H1 (cell line): ENCODE data around the gene B4GALT5. TPM values are rescaled to one million over a fixed set of nuclear protein-coding genes. Genes with fewer than 3 reads are reported as not detected.

ENCODE experiments used
- CTCF ChIA-PET: fragments of 300-600 bp; sonication (Branson Sonifier 250); formaldehyde crosslinking; loops from one replicate; lab custom pipeline; 2021; ENCODE audit not compliant: partially characterized antibody; lab: Charles Lee
- POLR2A ChIA-PET: fragments of 300-600 bp; sonication (Branson Sonifier 250); formaldehyde crosslinking; loops from one replicate; lab custom pipeline; 2021; ENCODE audit warnings: inconsistent platforms; ENCODE audit not compliant: partially characterized antibody; lab: Charles Lee
- DNase-seq, 2 experiments: peaks; one replicate each; pipeline versions ENCODE4 v3.0.0 to v3.0.0-alpha.2; 2010 to 2022; ENCODE audit warnings: low spot score in 2 of 2, low read depth in 1 of 2, mixed read lengths in 1 of 2
- FAIRE-seq: peaks from 2 replicates; lab custom pipeline; 2011; peaks lifted over from hg19 to GRCh38; lab: Jason Lieb, UNC
- H2AFZ ChIP-seq: 2 replicates; pipeline ENCODE4 v1.8.1; 2012; ENCODE audit warnings: low read length, inconsistent platforms
- H2AK5ac ChIP-seq: 2 replicates; pipeline ENCODE4 v1.6.1; 2013; ENCODE audit warnings: low read depth, low read length
- H2BK120ac ChIP-seq: replicated peaks from 2 replicates; pipeline ENCODE3; 2013; ENCODE audit warnings: low read depth, low read length, inconsistent platforms
- H2BK12ac ChIP-seq: 2 replicates; pipeline ENCODE4 v1.6.1; 2013; ENCODE audit warnings: low read depth, low read length
- H2BK15ac ChIP-seq: 2 replicates; pipeline ENCODE4 v1.6.1; 2013; ENCODE audit warnings: low read length
- H2BK20ac ChIP-seq: 2 replicates; pipeline ENCODE4 v1.6.1; 2013; ENCODE audit warnings: low read length
- H2BK5ac ChIP-seq: 2 replicates; pipeline ENCODE4 v1.6.1; 2013; ENCODE audit warnings: low read depth, low read length
- H3K14ac ChIP-seq: 2 replicates; pipeline ENCODE4 v1.6.1; 2013; ENCODE audit warnings: inconsistent platforms; ENCODE audit not compliant: insufficient read length
- H3K18ac ChIP-seq: 2 replicates; pipeline ENCODE4 v1.6.1; 2013; ENCODE audit warnings: low read length; ENCODE audit errors: extremely low read depth
- H3K23ac ChIP-seq: 2 replicates; pipeline ENCODE4 v1.6.1; 2013; ENCODE audit warnings: inconsistent platforms; ENCODE audit not compliant: insufficient read length
- H3K23me2 ChIP-seq: 2 replicates; pipeline ENCODE4 v1.6.1; 2013; ENCODE audit warnings: low read depth, low read length
- H3K27ac ChIP-seq: 2 replicates; pipeline ENCODE4 v1.6.1; 2011; ENCODE audit warnings: low read depth, low read length, inconsistent platforms
- H3K27me3 ChIP-seq, 4 experiments: replicated peaks in 1 of 4; 1 replicate in 1 of 4; 2 replicates in 3 of 4; pipeline versions ENCODE4 v1.6.1 to v1.8.1; 2011 to 2013; ENCODE audit warnings: low read length in 3 of 4, mild to moderate bottlenecking in 3 of 4, inconsistent platforms in 2 of 4, mixed read lengths in 2 of 4, moderate library complexity in 1 of 4; ENCODE audit not compliant: control insufficient read depth in 3 of 4, insufficient read depth in 3 of 4; ENCODE audit errors: extremely low read depth in 1 of 4
- H3K36me3 ChIP-seq, 4 experiments: 2 replicates each; pipeline versions ENCODE4 v1.6.1 to v1.8.1; 2011 to 2013; ENCODE audit warnings: mild to moderate bottlenecking in 4 of 4, low read length in 3 of 4, moderate library complexity in 2 of 4, control low read depth in 1 of 4, inconsistent platforms in 1 of 4; ENCODE audit not compliant: insufficient read depth in 4 of 4, control insufficient read depth in 2 of 4
- H3K4ac ChIP-seq: replicated peaks from 2 replicates; pipeline ENCODE3; 2013; ENCODE audit warnings: low read length, low read depth, mixed read lengths, inconsistent platforms; ENCODE audit not compliant: insufficient read length
- H3K4me1 ChIP-seq, 4 experiments: replicated peaks in 1 of 4; 1 replicate in 1 of 4; 2 replicates in 3 of 4; pipeline versions ENCODE4 v1.6.1 to v1.8.1; 2011 to 2013; ENCODE audit warnings: low read length in 3 of 4, inconsistent platforms in 2 of 4, mixed read lengths in 1 of 4; ENCODE audit not compliant: insufficient read depth in 4 of 4, control insufficient read depth in 3 of 4
- H3K4me2 ChIP-seq, 2 experiments: 2 replicates each; pipeline versions ENCODE4 v1.6.1 to v1.8.1; 2011 to 2013; ENCODE audit warnings: low read depth in 2 of 2, low read length in 2 of 2, control low read depth in 1 of 2, inconsistent platforms in 1 of 2, mild to moderate bottlenecking in 1 of 2; ENCODE audit not compliant: insufficient read depth in 1 of 2
- H3K4me3 ChIP-seq, 4 experiments: fragments of 200-600, 300-600 bp in 1 of 4; sonication (generic), shearing (Covaris generic), sonication (Bioruptor Twin) in 1 of 4; 2 replicates each; pipeline versions ENCODE4 v1.5.1 to v1.8.1; 2011 to 2016; ENCODE audit warnings: low read length in 4 of 4, low read depth in 3 of 4, control low read depth in 2 of 4, inconsistent platforms in 2 of 4, mild to moderate bottlenecking in 2 of 4, mixed read lengths in 1 of 4, moderate library complexity in 1 of 4; ENCODE audit not compliant: insufficient read depth in 2 of 4; ENCODE audit errors: extremely low read depth in 1 of 4
- H3K56ac ChIP-seq: replicated peaks from 2 replicates; pipeline ENCODE3; 2013; ENCODE audit warnings: low read depth, mild to moderate bottlenecking, mixed read lengths, low read length, inconsistent platforms; ENCODE audit not compliant: insufficient read length
- H3K79me1 ChIP-seq: 2 replicates; pipeline ENCODE4 v1.6.1; 2013; ENCODE audit warnings: low read depth, low read length, control low read depth
- H3K79me2 ChIP-seq, 2 experiments: 2 replicates each; pipeline versions ENCODE4 v1.6.1 to v1.8.1; 2012 to 2013; ENCODE audit warnings: low read length in 2 of 2, mild to moderate bottlenecking in 2 of 2, inconsistent platforms in 1 of 2; ENCODE audit not compliant: insufficient read depth in 2 of 2, control insufficient read depth in 1 of 2
- H3K9ac ChIP-seq, 4 experiments: replicated peaks in 1 of 4; 1 replicate in 1 of 4; 2 replicates in 3 of 4; pipeline versions ENCODE4 v1.6.1 to v1.8.1; 2011 to 2013; ENCODE audit warnings: low read depth in 3 of 4, low read length in 3 of 4, control low read depth in 2 of 4, mild to moderate bottlenecking in 2 of 4, moderate library complexity in 2 of 4, inconsistent platforms in 1 of 4; ENCODE audit errors: extremely low read depth in 1 of 4
- H3K9me3 ChIP-seq, 2 experiments: 2 replicates each; pipeline versions ENCODE4 v1.6.1 to v1.8.1; 2012 to 2013; ENCODE audit warnings: mild to moderate bottlenecking in 2 of 2, moderate library complexity in 2 of 2, control low read depth in 1 of 2, inconsistent platforms in 1 of 2, low read depth in 1 of 2, low read length in 1 of 2, mixed read lengths in 1 of 2; ENCODE audit not compliant: insufficient read depth in 2 of 2
- H4K20me1 ChIP-seq, 2 experiments: replicated peaks in 1 of 2; 2 replicates each; pipeline versions ENCODE3 to v1.8.1; 2011 to 2013; ENCODE audit warnings: inconsistent platforms in 2 of 2, low read length in 2 of 2, mild to moderate bottlenecking in 1 of 2; ENCODE audit not compliant: insufficient read depth in 2 of 2, control insufficient read depth in 1 of 2
- H4K5ac ChIP-seq: 2 replicates; pipeline ENCODE4 v1.6.1; 2013; ENCODE audit warnings: low read length, low read depth, mixed read lengths, inconsistent platforms; ENCODE audit not compliant: insufficient read length
- H4K8ac ChIP-seq: 2 replicates; pipeline ENCODE4 v1.8.0; 2013; ENCODE audit warnings: mild to moderate bottlenecking, moderate library complexity, low read length, inconsistent platforms; ENCODE audit not compliant: insufficient read depth; ENCODE audit errors: extremely low read depth
- H4K91ac ChIP-seq: replicated peaks from 2 replicates; pipeline ENCODE3; 2013; ENCODE audit warnings: low read length, mixed read lengths, inconsistent platforms; ENCODE audit not compliant: insufficient read length
- CBX5 ChIP-seq: fragments of 300-800, 300-1000 bp; sonication (generic); IDR thresholded peaks from 2 replicates; pipeline ENCODE4 v1.7.1; 2016; ENCODE audit warnings: antibody characterized with exemption, low read length, low read depth
- EGR1 ChIP-seq: IDR thresholded peaks from 2 replicates; pipeline ENCODE4 v1.6.1; 2011; ENCODE audit warnings: low read depth, low read length, borderline replicate concordance
- EP300 ChIP-seq, 2 experiments: IDR thresholded peaks; 1 replicate in 1 of 2; 2 replicates in 1 of 2; pipeline ENCODE4 v1.6.1; 2011 to 2012; ENCODE audit warnings: low read depth in 2 of 2, low read length in 2 of 2, mild to moderate bottlenecking in 2 of 2, borderline replicate concordance in 1 of 2, inconsistent platforms in 1 of 2, moderate library complexity in 1 of 2
- EZH2 ChIP-seq: fragments of 200-600 bp; sonication (generic); IDR thresholded peaks from 2 replicates; pipeline ENCODE4 v1.7.1; 2012; ENCODE audit warnings: low read depth, mild to moderate bottlenecking, moderate library complexity, low read length, inconsistent platforms; ENCODE audit not compliant: severe bottlenecking
- GABPA ChIP-seq: IDR thresholded peaks from 2 replicates; pipeline ENCODE4 v1.6.1; 2011; ENCODE audit warnings: mild to moderate bottlenecking, low read length, moderate library complexity, borderline replicate concordance; ENCODE audit not compliant: insufficient read depth
- JUND ChIP-seq: IDR thresholded peaks from 2 replicates; pipeline ENCODE4 v1.6.1; 2011; ENCODE audit warnings: mild to moderate bottlenecking, improper control_type of control experiment, low read length
- MAFK ChIP-seq: IDR thresholded peaks from 2 replicates; pipeline ENCODE4 v1.6.1; 2012; ENCODE audit warnings: low read depth, mild to moderate bottlenecking, improper control_type of control experiment, low read length
- POLR2AphosphoS5 ChIP-seq: IDR thresholded peaks from 2 replicates; pipeline ENCODE4 v1.6.1; 2011; ENCODE audit warnings: low read depth, low read length
- RNF2 ChIP-seq: fragments of 200-900, 300-1000 bp; sonication (generic); IDR thresholded peaks from 2 replicates; pipeline ENCODE4 v1.7.1; 2016; ENCODE audit warnings: borderline replicate concordance, low read depth, mild to moderate bottlenecking, antibody characterized with exemption, low read length; ENCODE audit not compliant: poor library complexity, severe bottlenecking; ENCODE audit errors: missing control alignments
- TAF1 ChIP-seq: IDR thresholded peaks from 2 replicates; pipeline ENCODE4 v1.6.1; 2011; ENCODE audit warnings: mild to moderate bottlenecking, low read depth, low read length
- TEAD4 ChIP-seq: IDR thresholded peaks from 2 replicates; pipeline ENCODE4 v1.6.1; 2012; ENCODE audit warnings: low read depth, low read length, inconsistent platforms, mixed read lengths
- WGBS, 2 experiments: shearing (Covaris generic) in 1 of 2; methylation state at CpG; one replicate each; pipeline versions ENCODE4 v1.1.6 to v1.1.7; 2013 to 2015; ENCODE audit warnings: low lambda C conversion rate in 2 of 2, mixed read lengths in 2 of 2, inconsistent platforms in 1 of 2, low coverage in 1 of 2, missing lambda C conversion rate in 1 of 2; ENCODE audit not compliant: insufficient replicate concordance in 2 of 2, insufficient coverage in 1 of 2, insufficient read length in 1 of 2; ENCODE audit errors: extremely low coverage in 1 of 2, missing lambda C conversion rate in 1 of 2; 5-methylcytosine and 5-hydroxymethylcytosine counted together
- polyA plus RNA-seq, 7 experiments: library from polyadenylated mRNA; depleted of rRNA in 3 of 7; stranded (reverse) in 5 of 7; unstranded in 2 of 7; fragments of >200 nt in 5 of 7; fragments of 200-250 nt in 2 of 7; gene quantifications; 1 replicate in 5 of 7; 2 replicates in 1 of 7; 4 replicates in 1 of 7; pipeline versions ENCODE4 v1.2.1 to v1.2.3, GENCODE V29; 2011 to 2013; ENCODE audit warnings: missing spikeins in 2 of 7, mixed read lengths in 2 of 7
- total RNA-seq: library from RNA; stranded (reverse); fragmentation: NEBNext Ultra II Directional; extraction: Animal tissue kit (Norgen Biotek cat#: 25700); gene quantifications from 2 replicates; pipeline ENCODE4 v1.2.1, GENCODE V29; 2021

The B4GALT5 gene
- total and polyA plus RNA-seq, 2 of the 8 experiments (the other 6 are each of a cell fraction or from before 2014, with no cell fraction given), result 46.5 to 75.4 TPM

DNA sequence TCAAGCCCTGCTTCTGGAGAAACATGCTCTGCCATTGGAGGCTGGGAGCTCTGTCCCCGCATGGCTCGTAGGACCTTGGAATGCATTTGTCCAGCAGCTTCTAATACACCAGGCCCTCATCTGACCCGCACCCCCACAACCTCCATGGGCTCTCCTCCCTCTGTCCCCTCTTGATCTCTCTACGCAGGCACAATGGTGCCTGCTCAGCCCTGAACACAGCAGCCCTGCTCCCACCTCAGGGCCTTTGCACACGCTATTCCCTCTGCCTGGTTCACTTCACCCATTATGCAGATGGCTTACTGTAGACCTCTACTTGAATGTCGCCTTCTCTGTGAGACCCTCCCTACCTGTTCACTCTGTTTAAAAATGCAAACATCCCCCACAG is 118.8 kb downstream of the B4GALT5 start:
- CTCF ChIA-PET, result interaction anchor here (0.8 to 23.7 kb wide), 8 partner anchors 9 to 275 kb away, joined by 3 to 665 read pairs (median 4); no protein-coding TSS in a partner anchor
- no peak overlapping the region for H2AK5ac ChIP-seq
- no peak overlapping the region for H3K27ac ChIP-seq
- H3K56ac ChIP-seq, result no peak overlapping the region
- no peak overlapping the region for H2BK120ac ChIP-seq
- no peak overlapping the region for H3K4me2 ChIP-seq
- no peak overlapping the region for H2BK15ac ChIP-seq
- H2BK5ac ChIP-seq, result no peak overlapping the region
- no peak overlapping the region for H4K5ac ChIP-seq
- H2BK12ac ChIP-seq, result no peak overlapping the region
- H3K36me3 ChIP-seq, result no peaks in the 10 kb centered on the region
- no peak overlapping the region for H2AFZ ChIP-seq
- POLR2A ChIA-PET, result interaction anchor here (0.9 to 1.2 kb wide), 2 partner anchors 33 to 38 kb away, joined by 3 to 4 read pairs; no protein-coding TSS in a partner anchor
- no peak overlapping the region for H3K18ac ChIP-seq
- TF ChIP-seq EP300 (IDR thresholded peaks at IDR 0.05; ENCODE audit: borderline replicate concordance in 1 of 2, low read depth in 2 of 2, low read length in 2 of 2), result no peak
- no peak for TF ChIP-seq CBX5
- no peak for TF ChIP-seq MAFK
- TF ChIP-seq EZH2, result no peak
- TF ChIP-seq RNF2, result no peak
- no peak for TF ChIP-seq POLR2AphosphoS5
- no peak for TF ChIP-seq GABPA
- TF ChIP-seq TAF1, result no peak
- no peak for TF ChIP-seq TEAD4
- no peak for TF ChIP-seq JUND
- no peak for TF ChIP-seq EGR1
- WGBS, 2 experiments, result 78% methylated on average over 6 of the region's 6 CpGs; no CpG with 5 or more reads in 1 of the 2 experiments
- DNase-seq (no peak), FAIRE-seq (no peak)
- H3K9ac ChIP-seq, result no peak overlapping the region
- no peaks in the 10 kb centered on the region; a peak in 1 of 7 replicates for H3K4me1 ChIP-seq
- peaks cover 0 to 3% of the 10 kb centered on the region in 2 experiments for H4K20me1 ChIP-seq
- H3K23me2 ChIP-seq, result peaks cover 7% of the 10 kb centered on the region; the same call in 1 of the 2 replicates
- no peak overlapping the region for H3K4ac ChIP-seq
- H3K4me3 ChIP-seq, result no peak overlapping the region
- no peaks in the 10 kb centered on the region for H3K27me3 ChIP-seq
- no peak overlapping the region for H3K23ac ChIP-seq
- no peaks in the 10 kb centered on the region for H3K79me2 ChIP-seq
- H3K9me3 ChIP-seq, result no peaks in the 10 kb centered on the region
- H4K8ac ChIP-seq, result no peak overlapping the region
- no peak overlapping the region for H4K91ac ChIP-seq
- H3K79me1 ChIP-seq, result no peaks in the 10 kb centered on the region
- no peak overlapping the region for H3K14ac ChIP-seq
- H2BK20ac ChIP-seq, result no peak overlapping the region
